Uterus (tissue), 2 donors: ENCODE results near the gene ARHGEF17.

ENCODE experiments used
- CTCF ChIP-seq, 4 experiments: fragments of 200-600 bp in 2 of 4; fragments of 450-650 bp in 2 of 4; sonication (generic) in 2 of 4; IDR thresholded peaks; one replicate each; pipeline ENCODE4 v1.5.1; 2016 to 2019; ENCODE audit warnings: antibody characterized with exemption in 4 of 4, mild to moderate bottlenecking in 2 of 4, moderate library complexity in 1 of 4
- POLR2A ChIP-seq, 2 donors: fragments of 450-650 bp; IDR thresholded peaks; one replicate each; pipeline ENCODE4 v1.6.1; 2016; ENCODE audit warnings: antibody characterized with exemption in 2 of 2, mild to moderate bottlenecking in 1 of 2, moderate library complexity in 1 of 2

- peak in 1 of 4 experiments; percentile 12 for TF ChIP-seq CTCF (IDR thresholded peaks at IDR 0.05)
- peak; percentile 55 to 74 for TF ChIP-seq POLR2A (IDR thresholded peaks at IDR 0.05)
Measured at GRCh38 chr11:73308961-73309919, 1.2 kb downstream of the ARHGEF17 start.
